T-helper 2 cell treated with Interferon-gamma antibody and Interleukin-4, amounts not matched to agents 5 μg/mL and 100 μg/mL, for 36 hours (primary cell): ENCODE measurements around the gene FBXL2.

Source experiments
- DNase-seq: peaks from one replicate; pipeline ENCODE4 v3.0.0; 2021; ENCODE audit warnings: low spot score
- H3K27ac Mint-ChIP-seq: one replicate; pipeline ENCODE4 v1.8.0; 2021; ENCODE audit warnings: mild to moderate bottlenecking, mixed read lengths
- H3K27me3 Mint-ChIP-seq: one replicate; pipeline ENCODE4 v1.8.0; 2021; ENCODE audit warnings: low read depth, mixed read lengths
- H3K36me3 Mint-ChIP-seq: one replicate; pipeline ENCODE4 v1.8.0; 2021; ENCODE audit warnings: low read depth, mixed read lengths
- H3K4me1 Mint-ChIP-seq: one replicate; pipeline ENCODE4 v1.8.0; 2021; ENCODE audit warnings: low read depth, mixed read lengths
- H3K4me3 Mint-ChIP-seq: one replicate; pipeline ENCODE4 v1.8.0; 2022; ENCODE audit warnings: mild to moderate bottlenecking, moderate library complexity, mixed read lengths
- H3K9me3 Mint-ChIP-seq: one replicate; pipeline ENCODE4 v1.8.0; 2021; ENCODE audit warnings: mixed read lengths

FBXL2 gene

DNA sequence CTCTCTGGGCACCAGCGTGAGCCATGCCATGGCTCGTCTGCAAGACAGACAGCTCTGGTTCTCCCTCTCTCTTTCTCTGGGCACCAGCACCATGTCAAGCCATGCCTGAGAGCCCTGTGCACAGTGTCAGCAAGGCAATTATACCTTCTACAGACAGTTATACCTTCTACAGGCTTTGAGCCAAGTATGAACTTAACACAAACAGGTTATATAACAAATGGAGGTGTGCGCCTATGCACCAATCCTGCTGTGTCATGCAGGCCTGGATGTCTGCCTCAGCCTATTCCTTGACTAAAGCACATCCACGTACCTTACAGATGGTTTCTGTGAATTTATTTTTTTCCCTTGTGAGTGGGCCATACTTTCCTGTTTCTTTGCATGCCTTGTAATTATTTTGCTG, 5.9 kb upstream of the FBXL2 start:
- H3K27me3 Mint-ChIP-seq: peaks cover 9% of the 10 kb centered on the region

DNA sequence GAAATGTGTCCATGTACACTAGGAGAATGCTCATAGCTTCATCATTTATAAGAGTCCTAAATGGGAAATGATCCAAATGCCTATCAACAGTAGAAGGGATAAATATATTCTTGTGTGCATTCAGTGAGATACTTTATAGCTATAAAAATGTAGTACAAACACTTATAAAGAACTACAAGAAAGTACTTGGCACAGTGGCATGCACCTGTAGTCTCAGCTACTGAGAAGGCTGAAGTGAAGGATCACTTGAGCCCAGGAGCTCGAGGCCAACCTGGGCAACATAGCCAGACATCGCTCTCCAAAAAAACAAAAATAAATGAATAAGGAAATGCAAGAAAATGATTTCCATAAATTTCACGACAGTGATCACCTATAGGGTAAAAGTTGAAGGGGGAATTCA, 3.6 kb upstream of the FBXL2 start:
- H3K27ac Mint-ChIP-seq: no peak overlapping the region
- no peak for DNase-seq
- H3K9me3 Mint-ChIP-seq: no peaks in the 10 kb centered on the region
- H3K4me3 Mint-ChIP-seq: no peak overlapping the region
- H3K27me3 Mint-ChIP-seq: peaks cover 20% of the 10 kb centered on the region
- H3K4me1 Mint-ChIP-seq: no peaks in the 10 kb centered on the region
- no peaks in the 10 kb centered on the region for H3K36me3 Mint-ChIP-seq

More for the DNA sequence above, 5.9 kb upstream of the FBXL2 start:
- no peaks in the 10 kb centered on the region for H3K36me3 Mint-ChIP-seq
- DNase-seq: no peak
- no peaks in the 10 kb centered on the region for H3K4me1 Mint-ChIP-seq
- H3K9me3 Mint-ChIP-seq: no peaks in the 10 kb centered on the region
- H3K4me3 Mint-ChIP-seq: no peak overlapping the region
- no peak overlapping the region for H3K27ac Mint-ChIP-seq

DNA sequence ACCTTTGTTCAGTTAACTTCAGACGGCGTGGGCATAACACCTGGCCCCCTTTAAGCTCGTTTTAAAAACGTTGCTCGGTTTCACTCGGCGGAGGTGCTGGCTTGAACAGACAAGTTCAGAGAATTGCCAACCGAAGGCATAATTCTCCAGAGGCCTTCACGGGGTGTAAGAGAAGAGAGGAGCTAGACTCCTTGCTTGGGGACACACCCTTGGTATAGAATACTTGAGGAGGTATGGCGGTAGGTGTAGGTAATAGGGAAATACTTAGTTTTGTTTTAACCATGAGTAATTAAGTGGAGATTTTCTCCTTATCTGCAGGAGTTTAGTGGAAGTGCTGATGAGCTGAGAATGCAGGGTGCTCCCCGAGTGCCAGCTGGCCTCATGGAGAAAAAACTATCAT, 921 bp downstream of the FBXL2 start:
- no peaks in the 10 kb centered on the region for H3K9me3 Mint-ChIP-seq
- no peak for DNase-seq
- peaks cover 26% of the 10 kb centered on the region for H3K27me3 Mint-ChIP-seq
- no peak overlapping the region for H3K4me3 Mint-ChIP-seq
- no peak overlapping the region for H3K27ac Mint-ChIP-seq
- no peaks in the 10 kb centered on the region for H3K36me3 Mint-ChIP-seq
- H3K4me1 Mint-ChIP-seq: no peaks in the 10 kb centered on the region

DNA sequence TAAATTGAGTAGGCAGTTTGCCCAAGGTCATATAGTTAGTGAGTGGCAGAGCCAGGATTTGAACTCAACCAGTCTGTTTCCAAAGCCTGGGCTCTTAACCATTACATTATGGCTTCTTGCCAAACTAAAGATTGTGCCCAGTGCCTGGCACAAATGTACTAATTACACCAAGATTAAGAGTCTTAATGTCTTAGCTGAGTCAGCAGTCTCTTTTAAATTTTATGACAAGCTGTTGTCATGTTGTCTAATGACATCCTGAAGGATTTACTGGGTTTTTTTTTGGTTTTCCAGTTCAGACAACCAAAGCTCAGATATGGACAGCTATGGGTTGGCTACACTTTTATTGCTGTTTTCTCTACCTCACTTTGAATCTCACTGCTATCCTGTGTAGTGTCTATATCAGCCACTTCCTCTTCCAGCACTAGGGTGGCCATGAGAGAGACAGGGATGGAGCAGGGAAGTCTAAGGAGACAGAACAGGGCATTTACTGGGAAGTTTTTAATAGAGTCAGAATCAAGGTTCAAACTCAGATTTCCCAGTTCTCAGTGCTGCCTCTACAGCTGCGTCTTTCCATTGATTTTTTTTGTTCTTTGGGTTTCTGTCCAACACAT, 10.5 kb downstream of the FBXL2 start:
- Mint-ChIP-seq H3K27ac (no peak overlapping the region), H3K36me3 (no peaks in the 10 kb centered on the region), H3K4me3 (no peak overlapping the region), H3K9me3 (no peaks in the 10 kb centered on the region), H3K27me3 (peaks cover 20% of the 10 kb centered on the region), H3K4me1 (no peaks in the 10 kb centered on the region)
- DNase-seq: no peak

DNA sequence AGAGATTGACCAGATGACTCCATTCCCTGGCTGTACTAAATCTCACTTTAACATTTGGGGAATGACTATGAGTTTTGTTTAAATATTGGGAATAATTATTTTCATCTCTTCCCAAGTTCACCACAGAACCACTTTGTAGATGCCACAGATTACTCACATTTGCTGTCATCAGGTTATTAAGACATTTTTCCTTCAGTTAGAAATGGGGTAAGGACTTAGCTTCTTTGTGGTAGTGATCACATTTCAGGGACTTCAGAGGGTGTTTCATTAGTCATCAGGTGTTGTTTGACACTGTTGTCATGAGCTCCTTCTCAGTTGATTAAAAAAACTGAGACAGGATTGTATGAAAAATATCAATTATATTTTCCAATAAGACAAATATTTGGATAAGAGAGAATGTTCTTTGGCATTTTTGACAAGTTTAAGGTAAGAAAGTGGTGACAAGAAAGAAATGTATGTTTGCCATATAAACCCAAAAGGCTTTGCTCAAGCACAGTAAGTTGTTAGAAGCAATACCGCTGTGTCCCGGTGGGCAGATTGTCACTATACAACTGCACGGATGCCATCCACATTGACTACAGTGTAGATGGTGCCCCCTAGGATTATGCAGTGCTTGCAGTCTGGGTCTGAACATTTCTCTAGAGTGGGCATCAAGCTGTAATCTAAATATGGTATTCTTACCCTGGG, 22.3 kb downstream of the FBXL2 start:
- Mint-ChIP-seq H3K27ac (no peak overlapping the region), H3K4me1 (no peaks in the 10 kb centered on the region), H3K9me3 (no peaks in the 10 kb centered on the region), H3K36me3 (no peaks in the 10 kb centered on the region), H3K27me3 (peaks cover 5% of the 10 kb centered on the region), H3K4me3 (no peak overlapping the region)
- no peak for DNase-seq

DNA sequence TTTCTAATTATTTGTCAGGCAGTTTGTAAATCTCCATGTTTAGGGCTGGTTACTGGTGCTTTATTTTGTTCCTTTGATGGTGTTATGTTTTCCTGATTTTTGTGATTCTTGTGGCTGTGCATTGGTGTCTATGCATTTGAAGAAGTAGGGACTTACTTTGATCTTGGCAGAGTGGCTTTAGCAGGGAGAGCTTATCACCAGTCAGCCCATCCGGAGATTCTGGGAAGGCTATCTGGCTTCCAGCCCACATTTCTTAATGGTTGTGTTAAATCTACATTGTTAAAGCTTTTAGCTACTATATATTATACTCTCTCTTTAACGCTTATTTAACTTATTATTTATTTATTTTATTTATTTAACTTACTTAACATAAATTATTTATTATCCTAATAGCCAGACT, 35.1 kb downstream of the FBXL2 start:
- Mint-ChIP-seq H3K27me3 (peaks cover 25% of the 10 kb centered on the region), H3K4me3 (no peak overlapping the region), H3K9me3 (no peaks in the 10 kb centered on the region), H3K36me3 (no peaks in the 10 kb centered on the region), H3K4me1 (no peaks in the 10 kb centered on the region), H3K27ac (no peak overlapping the region)
- DNase-seq: no peak

DNA sequence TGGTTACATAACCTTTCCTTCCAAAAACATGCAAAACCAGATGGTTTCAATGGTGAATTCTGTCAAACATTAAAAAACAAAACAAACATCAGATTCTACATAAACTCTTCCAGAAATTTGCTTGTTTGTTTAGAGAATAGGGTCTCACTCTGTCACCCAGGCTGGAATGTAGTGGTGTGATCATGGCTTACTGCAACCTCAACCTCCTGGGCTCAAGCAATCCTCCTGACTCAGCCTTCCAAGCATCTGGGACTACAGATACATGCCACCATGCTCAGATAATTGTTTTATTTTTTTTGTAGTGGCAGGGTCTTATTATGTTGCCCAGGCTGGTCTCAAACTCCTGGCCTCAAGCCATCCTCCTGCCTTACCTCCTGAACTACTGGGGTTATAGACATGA, 36.1 kb downstream of the FBXL2 start:
- Mint-ChIP-seq H3K4me3 (no peak overlapping the region), H3K27me3 (peaks cover 23% of the 10 kb centered on the region), H3K9me3 (no peaks in the 10 kb centered on the region), H3K4me1 (no peaks in the 10 kb centered on the region), H3K36me3 (no peaks in the 10 kb centered on the region), H3K27ac (no peak overlapping the region)
- DNase-seq: no peak

DNA sequence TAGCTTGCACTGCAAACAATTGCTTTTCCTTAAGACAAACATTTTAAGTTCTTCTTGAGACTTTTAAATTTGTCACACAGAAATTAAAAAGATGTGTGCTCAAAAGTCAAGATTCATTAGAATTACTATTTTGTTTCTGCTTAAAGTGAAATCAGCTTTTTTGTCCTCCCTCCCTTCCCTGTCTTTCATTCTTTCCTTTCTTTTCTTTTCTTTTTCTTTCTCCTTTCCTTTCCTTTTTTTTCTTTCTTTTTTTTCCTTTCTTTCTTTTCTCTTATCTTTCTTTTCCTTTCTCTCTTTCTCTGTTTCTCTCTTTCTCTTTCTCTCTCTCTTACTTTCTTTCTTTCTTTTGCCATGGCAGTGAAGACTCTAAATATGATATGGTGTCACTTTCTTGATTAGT, 37.8 kb downstream of the FBXL2 start:
- Mint-ChIP-seq H3K27ac (no peak overlapping the region), H3K4me1 (no peaks in the 10 kb centered on the region), H3K9me3 (no peaks in the 10 kb centered on the region), H3K27me3 (peaks cover 21% of the 10 kb centered on the region), H3K36me3 (no peaks in the 10 kb centered on the region), H3K4me3 (no peak overlapping the region)
- DNase-seq: no peak

DNA sequence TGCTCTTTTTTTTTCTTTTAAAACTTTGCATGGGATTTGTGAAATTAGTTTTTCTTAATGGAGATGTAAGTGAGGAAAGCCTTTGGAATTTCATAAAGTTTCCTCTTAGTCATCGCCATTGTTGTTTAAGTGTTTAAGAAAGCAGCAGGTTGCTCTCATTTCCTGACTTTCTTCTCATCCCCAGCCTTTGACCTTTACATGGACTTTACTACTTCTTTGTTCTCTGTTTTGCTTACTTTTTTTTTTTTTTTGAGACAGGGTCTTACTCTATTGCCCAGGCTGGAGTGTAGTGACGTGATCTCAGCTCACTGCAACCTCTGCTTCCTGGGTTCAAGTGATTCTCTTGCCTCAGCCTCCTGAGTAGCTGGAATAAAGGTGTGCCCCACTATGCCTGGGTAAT, 38.6 kb downstream of the FBXL2 start:
- Mint-ChIP-seq H3K27ac (no peak overlapping the region), H3K9me3 (no peaks in the 10 kb centered on the region), H3K36me3 (no peaks in the 10 kb centered on the region), H3K4me3 (no peak overlapping the region), H3K27me3 (peaks cover 21% of the 10 kb centered on the region), H3K4me1 (no peaks in the 10 kb centered on the region)
- no peak for DNase-seq

DNA sequence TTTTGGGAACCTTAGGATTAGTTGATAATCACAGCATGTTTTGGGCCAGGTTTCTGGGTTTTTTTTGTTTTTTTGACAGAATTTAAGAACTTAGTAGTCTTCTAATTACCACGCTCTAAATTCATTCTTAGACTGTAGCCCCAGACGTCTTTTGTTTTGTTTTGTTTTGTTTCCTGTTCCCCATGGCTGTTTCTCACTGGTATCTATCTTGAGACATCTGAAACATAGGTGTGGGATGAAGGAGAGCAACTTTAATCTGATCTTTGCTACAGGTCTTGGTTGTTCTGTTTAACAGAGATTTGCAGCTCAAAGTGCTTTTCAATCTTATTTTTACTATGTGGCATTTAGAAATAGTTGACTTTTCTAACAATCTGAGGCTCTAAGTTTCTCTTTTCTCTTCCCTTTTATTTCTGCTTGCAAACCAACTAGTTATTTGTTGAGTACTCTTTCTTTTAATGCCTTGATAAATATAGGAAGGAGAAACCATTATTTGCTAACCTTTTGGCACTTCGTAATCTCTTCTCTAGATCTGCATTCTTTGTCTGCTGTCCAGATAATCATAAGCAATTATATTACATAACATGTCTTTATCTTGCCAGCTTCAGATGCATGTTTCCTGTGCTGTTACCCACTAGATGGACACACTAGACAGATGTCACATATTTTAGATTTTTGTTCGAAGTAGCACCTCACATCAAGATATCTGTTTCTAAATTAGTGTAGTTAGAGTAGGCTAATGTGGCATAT, 40.9 kb downstream of the FBXL2 start:
- Mint-ChIP-seq H3K27me3 (peaks cover 17% of the 10 kb centered on the region), H3K4me3 (no peak overlapping the region), H3K36me3 (no peaks in the 10 kb centered on the region), H3K4me1 (no peaks in the 10 kb centered on the region), H3K9me3 (no peaks in the 10 kb centered on the region), H3K27ac (no peak overlapping the region)
- DNase-seq: no peak

DNA sequence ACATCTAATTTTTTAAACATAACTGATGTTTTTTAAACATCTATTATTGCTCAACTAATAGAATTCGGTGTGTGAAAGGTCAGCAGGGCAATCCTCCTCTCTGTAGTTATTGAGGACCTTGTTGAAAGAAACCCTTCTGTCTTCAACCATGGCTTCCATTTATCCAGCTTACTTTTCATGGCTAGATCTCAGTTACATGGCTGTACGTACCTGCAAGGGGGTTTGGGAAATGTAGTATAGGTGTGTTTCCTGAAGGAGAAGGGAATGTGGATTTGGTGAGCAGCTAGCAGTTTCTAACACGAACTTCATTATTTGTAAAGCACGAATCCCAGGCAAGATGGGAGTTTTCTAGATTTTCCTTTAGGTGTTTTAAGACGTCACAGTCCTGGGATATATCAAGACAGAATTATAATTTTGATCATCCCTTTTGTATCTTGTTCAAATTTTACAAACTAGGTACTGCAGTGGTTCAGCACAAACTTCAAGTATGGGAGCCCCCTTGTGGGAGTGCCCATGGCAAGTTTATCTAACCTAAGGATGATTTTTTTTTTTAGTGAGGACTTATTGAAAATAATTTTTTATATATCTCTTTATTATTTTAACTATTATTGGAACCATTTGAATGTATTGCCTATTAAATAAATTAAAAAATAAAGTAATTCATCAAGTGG, 41.6 kb downstream of the FBXL2 start:
- Mint-ChIP-seq H3K4me3 (no peak overlapping the region), H3K9me3 (no peaks in the 10 kb centered on the region), H3K4me1 (no peaks in the 10 kb centered on the region), H3K36me3 (no peaks in the 10 kb centered on the region), H3K27ac (no peak overlapping the region), H3K27me3 (peaks cover 12% of the 10 kb centered on the region)
- DNase-seq: no peak

DNA sequence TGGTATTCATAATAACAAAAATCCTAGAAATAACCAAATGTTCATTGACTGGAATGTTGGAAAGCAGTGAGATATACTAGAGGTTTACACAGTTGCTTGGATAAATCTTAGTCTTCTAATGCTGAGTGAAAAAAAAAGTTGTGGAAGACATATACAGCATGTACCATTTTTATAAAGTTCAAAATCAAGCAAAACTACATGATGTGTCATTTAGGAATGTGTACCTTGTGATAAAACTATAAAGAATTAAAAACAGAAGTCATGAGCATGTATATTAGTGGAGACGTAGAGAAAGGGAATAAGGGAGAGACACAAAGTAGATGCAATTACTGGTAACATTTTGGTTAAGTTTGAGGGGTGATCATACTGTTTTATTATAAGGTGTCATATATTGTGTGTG, 45.2 kb downstream of the FBXL2 start:
- peaks cover 2% of the 10 kb centered on the region for H3K4me1 Mint-ChIP-seq
- H3K27ac Mint-ChIP-seq: no peak overlapping the region

DNA sequence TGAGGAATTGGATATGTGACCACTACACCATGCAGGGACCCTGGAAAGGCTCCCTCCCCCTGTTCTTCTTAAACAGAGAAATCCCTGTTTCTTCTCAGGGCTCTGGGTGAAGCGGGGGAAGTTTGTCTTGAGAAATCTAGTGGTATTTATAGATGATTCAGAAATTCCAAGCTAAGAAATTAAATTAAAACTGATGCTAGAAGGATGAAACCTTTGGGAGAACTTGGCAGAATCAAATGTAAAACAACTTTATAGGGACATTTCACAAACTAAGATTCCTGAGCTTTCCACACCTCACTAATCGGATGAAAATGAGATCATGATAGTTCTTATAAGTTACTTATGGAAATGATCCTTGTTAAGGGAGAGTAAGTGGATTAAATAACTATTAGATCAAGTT, 54.2 kb downstream of the FBXL2 start:
- Mint-ChIP-seq H3K4me3 (no peak overlapping the region), H3K27ac (no peak overlapping the region), H3K9me3 (peaks cover 12% of the 10 kb centered on the region), H3K4me1 (peaks cover 2% of the 10 kb centered on the region), H3K36me3 (no peaks in the 10 kb centered on the region), H3K27me3 (peaks cover 13% of the 10 kb centered on the region)
- no peak for DNase-seq

More for the DNA sequence above, 45.2 kb downstream of the FBXL2 start:
- H3K36me3 Mint-ChIP-seq: no peaks in the 10 kb centered on the region
- peaks cover 5% of the 10 kb centered on the region for H3K27me3 Mint-ChIP-seq
- DNase-seq: no peak
- H3K4me3 Mint-ChIP-seq: no peak overlapping the region
- no peaks in the 10 kb centered on the region for H3K9me3 Mint-ChIP-seq

DNA sequence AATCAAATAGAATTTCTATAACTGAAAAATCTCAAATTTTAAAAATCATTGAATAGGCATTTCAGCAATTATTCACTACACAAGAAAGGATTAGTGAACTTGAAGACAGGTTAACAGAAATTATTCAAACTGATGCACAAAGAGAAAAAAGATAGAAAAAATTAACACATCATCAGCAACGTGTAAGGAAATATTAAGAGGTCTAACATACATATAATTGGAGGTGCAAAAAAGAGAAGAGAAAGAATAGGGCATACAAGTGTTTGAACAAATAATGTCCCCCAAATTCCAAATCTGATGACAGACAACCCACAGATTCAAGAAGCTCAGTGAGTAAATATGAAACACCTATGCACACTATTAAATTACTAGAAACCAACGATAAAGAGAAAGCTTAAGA, 57.1 kb downstream of the FBXL2 start:
- Mint-ChIP-seq H3K9me3 (peaks cover 12% of the 10 kb centered on the region), H3K27ac (no peak overlapping the region), H3K4me1 (no peaks in the 10 kb centered on the region), H3K36me3 (no peaks in the 10 kb centered on the region), H3K27me3 (peaks cover 6% of the 10 kb centered on the region), H3K4me3 (no peak overlapping the region)
- DNase-seq: no peak
